Eye (tissue), 1 donor: ENCODE measurements around the gene SSBP2.

Source experiments
- DNase-seq: peaks from one replicate; pipeline ENCODE4 v3.0.0-alpha.2; 2015

The SSBP2 gene

DNA sequence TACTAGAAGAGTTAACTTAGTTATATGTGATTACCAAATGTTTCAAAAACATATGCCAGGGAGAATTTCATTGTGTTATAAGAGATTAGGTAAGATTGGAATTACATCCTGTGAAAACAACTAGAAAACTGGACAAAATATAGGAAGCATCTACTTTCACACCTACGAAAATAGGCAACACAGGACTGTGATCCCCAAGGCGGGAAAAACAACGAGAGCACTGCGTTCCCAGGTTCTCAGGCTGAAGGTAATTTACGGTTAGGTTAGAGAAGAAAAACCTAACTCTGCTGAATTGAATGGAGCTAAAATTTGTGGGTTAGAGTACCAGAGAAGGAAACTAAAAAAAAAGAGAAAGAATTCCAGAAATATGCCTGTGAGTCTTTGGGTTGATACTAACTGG, 385.4 kb downstream of the SSBP2 start:
- no peak for DNase-seq

- DNase-seq: no peak
Observed at GRCh38 chr5:81363093-81363871, 387.6 kb downstream of the SSBP2 start.
